Neural progenitor cell (in vitro differentiated cells): Measurements from ENCODE around the gene GPHN. TPM values are rescaled to one million over a fixed set of nuclear protein-coding genes. Genes with fewer than 3 reads are reported as not detected.

Source experiments
- DNase-seq: peaks from one replicate; pipeline ENCODE4 v3.0.0-alpha.2; 2016; ENCODE audit warnings: low spot score
- H2AFZ ChIP-seq: fragments of 200-600 bp; sonication (generic); replicated peaks from 2 replicates; pipeline ENCODE4 v1.6.1; 2016; ENCODE audit warnings: antibody characterized with exemption
- H3F3A ChIP-seq: fragments of 200-600 bp; sonication (generic); 2 replicates; pipeline ENCODE4 v1.6.1; 2016; ENCODE audit warnings: antibody characterized with exemption, low read depth
- H3K27ac ChIP-seq: fragments of 200-600 bp; sonication (generic); 2 replicates; pipeline ENCODE4 v1.5.1; 2016; ENCODE audit warnings: mild to moderate bottlenecking
- H3K27me3 ChIP-seq: fragments of 200-600 bp; sonication (generic); 2 replicates; pipeline ENCODE4 v1.6.1; 2016; ENCODE audit warnings: mild to moderate bottlenecking, moderate library complexity
- H3K36me3 ChIP-seq: fragments of 200-600 bp; sonication (generic); 2 replicates; pipeline ENCODE4 v1.5.1; 2016
- H3K4me1 ChIP-seq: fragments of 200-600 bp; sonication (generic); 2 replicates; pipeline ENCODE4 v1.6.1; 2016; ENCODE audit warnings: mixed run types
- H3K4me2 ChIP-seq: fragments of 200-600 bp; sonication (generic); 2 replicates; pipeline ENCODE4 v1.6.1; 2016
- H3K4me3 ChIP-seq: fragments of 200-600 bp; sonication (generic); 2 replicates; pipeline ENCODE4 v1.5.1; 2016
- H3K79me2 ChIP-seq: fragments of 200-600 bp; sonication (generic); 2 replicates; pipeline ENCODE4 v1.6.1; 2016; ENCODE audit warnings: low read depth
- H3K9ac ChIP-seq: fragments of 200-600 bp; sonication (generic); 2 replicates; pipeline ENCODE4 v1.6.1; 2016
- H3K9me3 ChIP-seq: fragments of 200-600 bp; sonication (generic); 2 replicates; pipeline ENCODE4 v1.5.1; 2016; ENCODE audit warnings: low read depth
- H4K20me1 ChIP-seq: fragments of 200-600 bp; sonication (generic); 2 replicates; pipeline ENCODE4 v1.6.1; 2016; ENCODE audit warnings: low read depth
- H3K27ac Mint-ChIP-seq: 3 replicates; pipeline ENCODE4 v1.8.0; 2021; ENCODE audit warnings: mixed read lengths
- H3K27me3 Mint-ChIP-seq: 2 replicates; pipeline ENCODE4 v1.8.0; 2022; ENCODE audit warnings: low read depth, mild to moderate bottlenecking, inconsistent platforms, moderate library complexity, mixed read lengths; ENCODE audit not compliant: insufficient read depth
- H3K36me3 Mint-ChIP-seq: 3 replicates; pipeline ENCODE4 v1.8.0; 2021; ENCODE audit warnings: mixed read lengths
- H3K4me1 Mint-ChIP-seq: 3 replicates; pipeline ENCODE4 v1.8.0; 2021; ENCODE audit warnings: mixed read lengths
- H3K4me3 Mint-ChIP-seq: 3 replicates; pipeline ENCODE4 v1.8.0; 2021; ENCODE audit warnings: mild to moderate bottlenecking, moderate library complexity, mixed read lengths
- H3K9me3 Mint-ChIP-seq: 3 replicates; pipeline ENCODE4 v1.8.0; 2020; ENCODE audit warnings: mixed read lengths
- CTCF ChIP-seq: fragments of 200-600 bp; sonication (generic); IDR thresholded peaks from 2 replicates; pipeline ENCODE4 v1.5.1; 2017; ENCODE audit warnings: antibody characterized with exemption, mild to moderate bottlenecking
- EZH2 ChIP-seq: fragments of 200-600 bp; sonication (generic); IDR thresholded peaks from 2 replicates; pipeline ENCODE4 v1.6.1; 2017; ENCODE audit warnings: antibody characterized with exemption, mild to moderate bottlenecking, moderate library complexity
- EZH2phosphoT487 ChIP-seq: fragments of 200-600 bp; sonication (generic); IDR thresholded peaks from 2 replicates; pipeline ENCODE4 v1.6.1; 2017; ENCODE audit warnings: antibody characterized with exemption
- total RNA-seq: library from RNA; depleted of rRNA; stranded (reverse); fragments of >200 nt; gene quantifications from 2 replicates; pipeline ENCODE4 v1.2.3, GENCODE V29; 2015; ENCODE audit warnings: low replicate concordance

The GPHN gene
- total RNA-seq, 1 donor from 2014 or later: 42.9 TPM

DNA sequence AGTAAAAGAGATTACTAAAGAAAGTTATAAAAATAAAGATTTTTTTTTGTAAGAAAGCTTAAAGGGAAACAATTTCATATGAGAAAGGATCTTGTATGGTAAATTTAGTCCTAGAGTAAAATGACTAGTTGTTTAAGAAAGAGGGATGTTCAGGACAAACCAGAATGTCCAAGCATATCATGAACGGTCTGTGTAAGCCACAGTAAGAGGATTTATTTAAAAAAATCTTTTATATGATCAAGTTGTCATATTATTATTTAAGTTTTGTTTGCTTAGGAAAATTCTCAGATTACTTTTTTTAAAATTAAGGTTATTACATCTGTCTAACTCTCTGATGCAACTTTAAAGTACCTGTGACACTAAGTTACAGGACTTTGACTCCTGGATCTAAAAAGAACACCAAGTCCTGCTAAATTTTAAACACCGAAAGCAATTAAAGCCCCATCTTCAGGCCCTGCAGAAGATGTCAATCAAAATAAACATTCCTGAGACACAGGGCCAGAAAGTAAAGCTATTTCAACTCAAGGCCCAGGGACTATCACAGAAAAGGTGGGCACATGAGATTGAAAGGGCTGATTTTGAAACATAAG lies 39.1 kb upstream of the GPHN start:
- H3K9me3 Mint-ChIP-seq: peaks cover 17% of the 10 kb centered on the region
- Histone ChIP-seq H3K4me3 (no peak overlapping the region), H2AFZ (no peak overlapping the region)

DNA sequence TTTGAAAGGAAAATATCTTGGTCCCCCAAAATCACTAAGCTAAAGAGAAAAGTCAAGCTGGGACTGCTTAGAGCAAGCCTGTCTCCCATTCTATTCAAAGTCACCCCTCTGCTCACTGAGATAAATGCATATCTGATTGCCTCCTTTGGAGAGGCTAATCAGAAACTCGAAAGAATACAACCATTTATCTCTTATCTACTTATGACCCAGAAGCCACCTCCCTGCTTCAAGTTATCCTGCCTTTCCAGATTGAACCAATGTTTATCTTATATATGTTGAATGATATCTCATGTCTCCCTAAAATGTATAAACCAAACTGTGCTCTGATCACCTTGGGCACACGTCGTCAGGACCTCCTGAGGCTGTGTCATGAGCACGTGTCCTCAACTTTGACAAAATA lies 36.4 kb upstream of the GPHN start:
- no peak for DNase-seq
- no peak overlapping the region for H3K4me3 Mint-ChIP-seq

More for the DNA sequence above, 39.1 kb upstream of the GPHN start:
- Histone ChIP-seq H3K4me1 (no peaks in the 10 kb centered on the region), H3K36me3 (no peaks in the 10 kb centered on the region), H3K9me3 (peaks cover 49% of the 10 kb centered on the region), H3K27me3 (no peaks in the 10 kb centered on the region), H3K27ac (no peak overlapping the region), H3K9ac (no peak overlapping the region), H3K4me2 (no peak overlapping the region), H3K79me2 (no peaks in the 10 kb centered on the region), H3F3A (no peaks in the 10 kb centered on the region), H4K20me1 (no peaks in the 10 kb centered on the region)
- no peak overlapping the region for H3K27ac Mint-ChIP-seq
- H3K4me3 Mint-ChIP-seq: no peak overlapping the region
- no peak for TF ChIP-seq EZH2
- no peak for TF ChIP-seq CTCF
- TF ChIP-seq EZH2phosphoT487: no peak
- no peak for DNase-seq
- peaks cover 2% of the 10 kb centered on the region for H3K27me3 Mint-ChIP-seq
- H3K36me3 Mint-ChIP-seq: peaks cover 1% of the 10 kb centered on the region
- H3K4me1 Mint-ChIP-seq: no peaks in the 10 kb centered on the region

DNA sequence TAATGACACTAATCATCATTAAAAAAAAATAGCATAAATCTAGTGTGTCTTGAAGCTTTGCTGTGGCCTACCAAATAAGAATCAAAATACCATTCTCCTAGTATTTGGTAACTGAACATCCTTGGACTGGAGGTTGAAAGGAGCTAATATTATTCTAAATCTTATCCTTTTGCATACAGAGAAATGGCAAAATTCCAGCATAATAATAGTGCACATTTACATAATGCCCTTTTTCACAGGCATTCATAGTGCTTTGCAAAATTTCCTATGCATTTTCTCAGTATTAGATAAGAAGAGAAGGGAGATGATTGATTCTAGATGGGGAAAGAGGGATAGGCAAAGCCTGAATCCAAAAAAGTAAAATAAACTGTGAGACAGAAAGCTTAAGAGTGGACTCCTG lies 35.7 kb upstream of the GPHN start:
- H3K9ac ChIP-seq: no peak overlapping the region

More for the DNA sequence above, 36.4 kb upstream of the GPHN start:
- Histone ChIP-seq H3F3A (no peaks in the 10 kb centered on the region), H3K27ac (no peak overlapping the region), H3K4me2 (no peak overlapping the region), H3K9ac (no peak overlapping the region), H3K27me3 (no peaks in the 10 kb centered on the region), H3K4me1 (no peaks in the 10 kb centered on the region), H3K4me3 (no peak overlapping the region), H3K9me3 (peaks cover 49% of the 10 kb centered on the region), H3K79me2 (no peaks in the 10 kb centered on the region), H4K20me1 (no peaks in the 10 kb centered on the region), H3K36me3 (no peaks in the 10 kb centered on the region), H2AFZ (no peak overlapping the region)
- Mint-ChIP-seq H3K4me1 (no peaks in the 10 kb centered on the region), H3K27ac (no peak overlapping the region), H3K9me3 (peaks cover 18% of the 10 kb centered on the region), H3K27me3 (peaks cover 2% of the 10 kb centered on the region), H3K36me3 (peaks cover 1% of the 10 kb centered on the region)
- TF ChIP-seq EZH2phosphoT487: no peak
- TF ChIP-seq CTCF: no peak
- TF ChIP-seq EZH2: no peak

More for the DNA sequence above, 35.7 kb upstream of the GPHN start:
- no peak for DNase-seq
- Mint-ChIP-seq H3K27me3 (peaks cover 2% of the 10 kb centered on the region), H3K4me3 (no peak overlapping the region), H3K36me3 (peaks cover 1% of the 10 kb centered on the region), H3K9me3 (peaks cover 18% of the 10 kb centered on the region), H3K27ac (no peak overlapping the region), H3K4me1 (no peaks in the 10 kb centered on the region)
- no peak overlapping the region for H2AFZ ChIP-seq
- no peaks in the 10 kb centered on the region for H3K36me3 ChIP-seq
- no peaks in the 10 kb centered on the region for H3K27me3 ChIP-seq
- H3K4me2 ChIP-seq: no peak overlapping the region
- H4K20me1 ChIP-seq: no peaks in the 10 kb centered on the region
- H3K4me1 ChIP-seq: no peaks in the 10 kb centered on the region
- H3K27ac ChIP-seq: no peak overlapping the region
- no peaks in the 10 kb centered on the region for H3F3A ChIP-seq
- H3K79me2 ChIP-seq: no peaks in the 10 kb centered on the region
- H3K4me3 ChIP-seq: no peak overlapping the region
- H3K9me3 ChIP-seq: peaks cover 46% of the 10 kb centered on the region
- no peak for TF ChIP-seq EZH2phosphoT487
- no peak for TF ChIP-seq CTCF
- no peak for TF ChIP-seq EZH2
